ENCODE results near the gene MTNR1B.

DNA sequence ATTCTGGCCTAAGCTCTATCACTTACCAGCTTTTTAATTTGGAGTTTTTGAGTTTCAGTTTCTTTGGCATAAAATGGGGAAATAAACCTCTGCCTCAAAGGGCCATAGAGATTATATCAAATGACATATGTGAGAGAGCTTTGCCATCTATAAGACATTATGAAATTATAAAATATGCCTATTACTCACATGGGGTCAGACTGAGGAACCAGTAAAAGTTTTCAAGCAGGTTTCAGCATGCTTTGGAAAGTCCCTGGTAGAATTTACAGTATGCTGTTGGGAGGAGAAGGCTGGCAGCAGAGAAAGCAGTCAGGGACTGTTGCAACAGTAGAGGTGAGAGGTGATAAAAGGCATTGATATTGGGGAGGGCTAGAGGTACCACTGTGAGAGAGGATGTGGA, 13.6 kb upstream of the MTNR1B start:
- TF ChIP-seq CTCF (conservative IDR thresholded peaks at IDR 0.05) (no peak), EZH2 (IDR thresholded peaks at IDR 0.05; ENCODE audit: low read depth) (no peak)

All from PC-9 (cell line).